SK-N-SH treated with all-trans-retinoic acid at 6 μM for 48 hours (cell line): ENCODE data around the gene SORCS2.

Experiments
- ARNTL ChIP-seq: fragments of 450-650 bp; formaldehyde crosslinking; IDR thresholded peaks from 2 replicates; pipeline ENCODE4 v1.5.0; 2020; ENCODE audit warnings: low read depth, mild to moderate bottlenecking, moderate library complexity, borderline replicate concordance
- ESRRG ChIP-seq: fragments of 250-450 bp; sonication (Bioruptor Pico); IDR thresholded peaks from 2 replicates; pipeline ENCODE4 v1.6.1; 2021; ENCODE audit warnings: mild to moderate bottlenecking
- SNAI2 ChIP-seq: fragments of 250-450 bp; sonication (Bioruptor Pico); IDR thresholded peaks from 2 replicates; pipeline ENCODE4 v1.5.0; 2020; ENCODE audit warnings: mild to moderate bottlenecking, moderate library complexity
- ZFP3 ChIP-seq: fragments of 250-450 bp; sonication (Bioruptor Pico); IDR thresholded peaks from 2 replicates; pipeline ENCODE4 v1.5.0; 2020; ENCODE audit warnings: mild to moderate bottlenecking, moderate library complexity
- ZNF565 ChIP-seq: fragments of 450-650 bp; formaldehyde crosslinking; conservative IDR thresholded peaks from 2 replicates; pipeline ENCODE4 v1.5.0; 2020; ENCODE audit warnings: low read depth, mild to moderate bottlenecking, moderate library complexity
- ZNF70 ChIP-seq: fragments of 450-650 bp; formaldehyde crosslinking; IDR thresholded peaks from 2 replicates; pipeline ENCODE4 v1.5.0; 2020; ENCODE audit warnings: mild to moderate bottlenecking, moderate library complexity
- TF ChIP-seq, protein P1 (sequence below): fragments of 250-450 bp; sonication (Bioruptor Pico); IDR thresholded peaks from 2 replicates; pipeline ENCODE4 v1.8.0; 2020; ENCODE audit warnings: mild to moderate bottlenecking, moderate library complexity, borderline replicate concordance
- TF ChIP-seq, protein P2 (sequence below): fragments of 250-450 bp; sonication (Bioruptor Pico); IDR thresholded peaks from 2 replicates; pipeline ENCODE4 v1.5.1; 2020; ENCODE audit warnings: low read depth, mild to moderate bottlenecking, moderate library complexity
- TF ChIP-seq, protein P3 (sequence below): fragments of 250-450 bp; sonication (Bioruptor Pico); IDR thresholded peaks from 2 replicates; pipeline ENCODE4 v1.5.0; 2020; ENCODE audit warnings: mild to moderate bottlenecking, moderate library complexity
- TF ChIP-seq, protein P4 (sequence below): fragments of 250-450 bp; sonication (Bioruptor Pico); IDR thresholded peaks from 2 replicates; pipeline ENCODE4 v1.5.1; 2021; ENCODE audit warnings: mild to moderate bottlenecking, moderate library complexity

DNA sequence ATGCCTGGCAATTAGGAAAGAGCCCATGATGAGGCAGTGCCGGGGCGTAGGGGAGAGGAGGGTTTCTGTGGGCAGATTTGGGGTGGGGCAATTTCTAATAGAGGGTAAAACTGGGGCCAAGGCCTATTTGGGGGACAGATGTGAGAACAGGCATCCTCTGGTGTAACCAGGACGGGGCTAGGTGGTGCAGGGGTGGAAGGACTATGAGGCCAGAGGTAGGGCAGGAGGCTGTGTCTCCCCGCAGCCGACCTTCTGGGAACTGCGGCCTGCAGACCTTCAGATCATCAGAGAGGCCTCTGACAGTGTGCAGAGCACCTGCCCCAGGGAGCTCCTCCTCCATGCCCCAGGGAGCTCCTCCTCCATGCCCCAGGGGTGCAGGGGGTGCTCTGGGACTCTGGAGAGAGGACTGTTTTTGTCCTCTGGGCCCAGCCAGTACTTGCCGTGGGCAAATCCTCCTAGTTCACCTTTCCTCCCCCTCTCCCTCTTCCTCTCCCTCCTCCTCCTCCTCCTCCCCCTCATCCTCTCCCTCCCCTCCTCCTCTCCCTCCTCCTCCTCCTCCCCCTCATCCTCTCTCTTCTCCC lies 101.9 kb downstream of the SORCS2 start:
- TF ChIP-seq, protein P1, sequence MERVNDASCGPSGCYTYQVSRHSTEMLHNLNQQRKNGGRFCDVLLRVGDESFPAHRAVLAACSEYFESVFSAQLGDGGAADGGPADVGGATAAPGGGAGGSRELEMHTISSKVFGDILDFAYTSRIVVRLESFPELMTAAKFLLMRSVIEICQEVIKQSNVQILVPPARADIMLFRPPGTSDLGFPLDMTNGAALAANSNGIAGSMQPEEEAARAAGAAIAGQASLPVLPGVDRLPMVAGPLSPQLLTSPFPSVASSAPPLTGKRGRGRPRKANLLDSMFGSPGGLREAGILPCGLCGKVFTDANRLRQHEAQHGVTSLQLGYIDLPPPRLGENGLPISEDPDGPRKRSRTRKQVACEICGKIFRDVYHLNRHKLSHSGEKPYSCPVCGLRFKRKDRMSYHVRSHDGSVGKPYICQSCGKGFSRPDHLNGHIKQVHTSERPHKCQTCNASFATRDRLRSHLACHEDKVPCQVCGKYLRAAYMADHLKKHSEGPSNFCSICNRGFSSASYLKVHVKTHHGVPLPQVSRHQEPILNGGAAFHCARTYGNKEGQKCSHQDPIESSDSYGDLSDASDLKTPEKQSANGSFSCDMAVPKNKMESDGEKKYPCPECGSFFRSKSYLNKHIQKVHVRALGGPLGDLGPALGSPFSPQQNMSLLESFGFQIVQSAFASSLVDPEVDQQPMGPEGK (CRISPR knock-in tag), result no peak
- TF ChIP-seq, protein P2, sequence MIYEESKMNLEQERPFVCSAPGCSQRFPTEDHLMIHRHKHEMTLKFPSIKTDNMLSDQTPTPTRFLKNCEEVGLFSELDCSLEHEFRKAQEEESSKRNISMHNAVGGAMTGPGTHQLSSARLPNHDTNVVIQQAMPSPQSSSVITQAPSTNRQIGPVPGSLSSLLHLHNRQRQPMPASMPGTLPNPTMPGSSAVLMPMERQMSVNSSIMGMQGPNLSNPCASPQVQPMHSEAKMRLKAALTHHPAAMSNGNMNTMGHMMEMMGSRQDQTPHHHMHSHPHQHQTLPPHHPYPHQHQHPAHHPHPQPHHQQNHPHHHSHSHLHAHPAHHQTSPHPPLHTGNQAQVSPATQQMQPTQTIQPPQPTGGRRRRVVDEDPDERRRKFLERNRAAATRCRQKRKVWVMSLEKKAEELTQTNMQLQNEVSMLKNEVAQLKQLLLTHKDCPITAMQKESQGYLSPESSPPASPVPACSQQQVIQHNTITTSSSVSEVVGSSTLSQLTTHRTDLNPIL (CRISPR knock-in tag), result no peak
- TF ChIP-seq, protein P3, sequence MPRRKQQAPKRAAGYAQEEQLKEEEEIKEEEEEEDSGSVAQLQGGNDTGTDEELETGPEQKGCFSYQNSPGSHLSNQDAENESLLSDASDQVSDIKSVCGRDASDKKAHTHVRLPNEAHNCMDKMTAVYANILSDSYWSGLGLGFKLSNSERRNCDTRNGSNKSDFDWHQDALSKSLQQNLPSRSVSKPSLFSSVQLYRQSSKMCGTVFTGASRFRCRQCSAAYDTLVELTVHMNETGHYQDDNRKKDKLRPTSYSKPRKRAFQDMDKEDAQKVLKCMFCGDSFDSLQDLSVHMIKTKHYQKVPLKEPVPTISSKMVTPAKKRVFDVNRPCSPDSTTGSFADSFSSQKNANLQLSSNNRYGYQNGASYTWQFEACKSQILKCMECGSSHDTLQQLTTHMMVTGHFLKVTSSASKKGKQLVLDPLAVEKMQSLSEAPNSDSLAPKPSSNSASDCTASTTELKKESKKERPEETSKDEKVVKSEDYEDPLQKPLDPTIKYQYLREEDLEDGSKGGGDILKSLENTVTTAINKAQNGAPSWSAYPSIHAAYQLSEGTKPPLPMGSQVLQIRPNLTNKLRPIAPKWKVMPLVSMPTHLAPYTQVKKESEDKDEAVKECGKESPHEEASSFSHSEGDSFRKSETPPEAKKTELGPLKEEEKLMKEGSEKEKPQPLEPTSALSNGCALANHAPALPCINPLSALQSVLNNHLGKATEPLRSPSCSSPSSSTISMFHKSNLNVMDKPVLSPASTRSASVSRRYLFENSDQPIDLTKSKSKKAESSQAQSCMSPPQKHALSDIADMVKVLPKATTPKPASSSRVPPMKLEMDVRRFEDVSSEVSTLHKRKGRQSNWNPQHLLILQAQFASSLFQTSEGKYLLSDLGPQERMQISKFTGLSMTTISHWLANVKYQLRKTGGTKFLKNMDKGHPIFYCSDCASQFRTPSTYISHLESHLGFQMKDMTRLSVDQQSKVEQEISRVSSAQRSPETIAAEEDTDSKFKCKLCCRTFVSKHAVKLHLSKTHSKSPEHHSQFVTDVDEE (CRISPR knock-in tag), result no peak
- TF ChIP-seq ZNF70 (CRISPR knock-in tag) (no peak), SNAI2 (no peak), ZFP3 (CRISPR knock-in tag) (no peak), ZNF565 (CRISPR knock-in tag) (no peak), ESRRG (no peak), ARNTL (CRISPR knock-in tag) (no peak)
- TF ChIP-seq, protein P4, sequence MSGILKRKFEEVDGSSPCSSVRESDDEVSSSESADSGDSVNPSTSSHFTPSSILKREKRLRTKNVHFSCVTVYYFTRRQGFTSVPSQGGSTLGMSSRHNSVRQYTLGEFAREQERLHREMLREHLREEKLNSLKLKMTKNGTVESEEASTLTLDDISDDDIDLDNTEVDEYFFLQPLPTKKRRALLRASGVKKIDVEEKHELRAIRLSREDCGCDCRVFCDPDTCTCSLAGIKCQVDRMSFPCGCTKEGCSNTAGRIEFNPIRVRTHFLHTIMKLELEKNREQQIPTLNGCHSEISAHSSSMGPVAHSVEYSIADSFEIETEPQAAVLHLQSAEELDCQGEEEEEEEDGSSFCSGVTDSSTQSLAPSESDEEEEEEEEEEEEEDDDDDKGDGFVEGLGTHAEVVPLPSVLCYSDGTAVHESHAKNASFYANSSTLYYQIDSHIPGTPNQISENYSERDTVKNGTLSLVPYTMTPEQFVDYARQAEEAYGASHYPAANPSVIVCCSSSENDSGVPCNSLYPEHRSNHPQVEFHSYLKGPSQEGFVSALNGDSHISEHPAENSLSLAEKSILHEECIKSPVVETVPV (CRISPR knock-in tag), result no peak
